Neural progenitor cell (in vitro differentiated cells): ENCODE measurements around the gene PLA2G2E.

Source experiments
- EZH2 ChIP-seq: fragments of 200-600 bp; sonication (generic); IDR thresholded peaks from 2 replicates; pipeline ENCODE4 v1.6.1; 2017; ENCODE audit warnings: antibody characterized with exemption, mild to moderate bottlenecking, moderate library complexity
- EZH2phosphoT487 ChIP-seq: fragments of 200-600 bp; sonication (generic); IDR thresholded peaks from 2 replicates; pipeline ENCODE4 v1.6.1; 2017; ENCODE audit warnings: antibody characterized with exemption
- TF ChIP-seq, protein P1 (sequence below): fragments of 200-600 bp; sonication (generic); IDR thresholded peaks from 2 replicates; pipeline ENCODE4 v1.5.1; 2017; ENCODE audit warnings: antibody characterized with exemption, mild to moderate bottlenecking

DNA sequence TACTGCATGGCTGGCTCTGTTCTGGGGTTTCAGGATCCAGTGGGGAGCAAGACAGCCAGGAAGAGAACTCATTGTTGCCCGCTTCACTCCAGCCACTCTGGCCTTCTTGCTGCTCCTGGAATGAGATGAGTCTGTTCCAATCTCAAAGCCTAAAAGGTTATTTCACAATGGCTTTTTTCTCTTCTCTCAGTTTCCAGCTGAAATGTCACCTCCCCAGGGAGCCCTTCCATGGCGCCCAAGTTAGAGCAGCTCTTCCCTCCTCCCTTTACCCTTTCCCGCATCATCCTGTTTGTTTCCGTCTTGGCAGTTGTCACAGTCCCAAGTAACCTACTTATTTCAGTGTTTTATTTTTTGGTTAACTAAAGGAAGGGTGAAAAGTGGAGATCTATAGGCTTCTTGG, 40.2 kb upstream of the PLA2G2E start:
- TF ChIP-seq, protein P1, sequence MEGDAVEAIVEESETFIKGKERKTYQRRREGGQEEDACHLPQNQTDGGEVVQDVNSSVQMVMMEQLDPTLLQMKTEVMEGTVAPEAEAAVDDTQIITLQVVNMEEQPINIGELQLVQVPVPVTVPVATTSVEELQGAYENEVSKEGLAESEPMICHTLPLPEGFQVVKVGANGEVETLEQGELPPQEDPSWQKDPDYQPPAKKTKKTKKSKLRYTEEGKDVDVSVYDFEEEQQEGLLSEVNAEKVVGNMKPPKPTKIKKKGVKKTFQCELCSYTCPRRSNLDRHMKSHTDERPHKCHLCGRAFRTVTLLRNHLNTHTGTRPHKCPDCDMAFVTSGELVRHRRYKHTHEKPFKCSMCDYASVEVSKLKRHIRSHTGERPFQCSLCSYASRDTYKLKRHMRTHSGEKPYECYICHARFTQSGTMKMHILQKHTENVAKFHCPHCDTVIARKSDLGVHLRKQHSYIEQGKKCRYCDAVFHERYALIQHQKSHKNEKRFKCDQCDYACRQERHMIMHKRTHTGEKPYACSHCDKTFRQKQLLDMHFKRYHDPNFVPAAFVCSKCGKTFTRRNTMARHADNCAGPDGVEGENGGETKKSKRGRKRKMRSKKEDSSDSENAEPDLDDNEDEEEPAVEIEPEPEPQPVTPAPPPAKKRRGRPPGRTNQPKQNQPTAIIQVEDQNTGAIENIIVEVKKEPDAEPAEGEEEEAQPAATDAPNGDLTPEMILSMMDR: no peak
- no peak for TF ChIP-seq EZH2
- no peak for TF ChIP-seq EZH2phosphoT487
